H1 (cell line): ENCODE measurements around the gene TBC1D24. TPM values are rescaled to one million over a fixed set of nuclear protein-coding genes. Genes with fewer than 3 reads are reported as not detected.
A peak's percentile ranks its signal among the peaks of the same experiment; 100 is the strongest.

Experiments
- TAF1 ChIP-seq: IDR thresholded peaks from 2 replicates; pipeline ENCODE4 v1.6.1; 2011; ENCODE audit warnings: mild to moderate bottlenecking, low read depth, low read length
- polyA plus RNA-seq, 7 experiments: library from polyadenylated mRNA; depleted of rRNA in 3 of 7; stranded (reverse) in 5 of 7; unstranded in 2 of 7; fragments of >200 nt in 5 of 7; fragments of 200-250 nt in 2 of 7; gene quantifications; 1 replicate in 5 of 7; 2 replicates in 1 of 7; 4 replicates in 1 of 7; pipeline versions ENCODE4 v1.2.1 to v1.2.3, GENCODE V29; 2011 to 2013; ENCODE audit warnings: missing spikeins in 2 of 7, mixed read lengths in 2 of 7
- total RNA-seq: library from RNA; stranded (reverse); fragmentation: NEBNext Ultra II Directional; extraction: Animal tissue kit (Norgen Biotek cat#: 25700); gene quantifications from 2 replicates; pipeline ENCODE4 v1.2.1, GENCODE V29; 2021

The TBC1D24 gene
- total and polyA plus RNA-seq, 2 of the 8 experiments (the other 6 are each of a cell fraction or from before 2014, with no cell fraction given): 8.7 to 21.5 TPM

- TF ChIP-seq TAF1: 0 out of 2 replicates have a peak, but pooled peaks have one; percentile 5
- TF ChIP-seq, all 59 proteins: peak for 6
These were observed 6.6 kb upstream of the TBC1D24 start (continued) for GRCh38 chr16:2468233-2468724.
